Osteocyte (in vitro differentiated cells): ENCODE data around the gene MEF2A. TPM values are rescaled to one million over a fixed set of nuclear protein-coding genes. Genes with fewer than 3 reads are reported as not detected.

ENCODE experiments used
- DNase-seq: peaks from one replicate; pipeline ENCODE4 v3.0.0; 2021; ENCODE audit warnings: mixed read lengths; ENCODE audit not compliant: unreplicated experiment; ENCODE audit errors: extremely low spot score
- H3K27ac Mint-ChIP-seq: one replicate; pipeline ENCODE4 v1.8.0; 2021; ENCODE audit warnings: mild to moderate bottlenecking, mixed read lengths; ENCODE audit not compliant: unreplicated experiment
- H3K27me3 Mint-ChIP-seq: one replicate; pipeline ENCODE4 v1.8.0; 2021; ENCODE audit warnings: mixed read lengths; ENCODE audit not compliant: unreplicated experiment
- H3K36me3 Mint-ChIP-seq: one replicate; pipeline ENCODE4 v1.8.0; 2021; ENCODE audit warnings: mixed read lengths; ENCODE audit not compliant: unreplicated experiment
- H3K4me1 Mint-ChIP-seq: one replicate; pipeline ENCODE4 v1.8.0; 2021; ENCODE audit warnings: mixed read lengths; ENCODE audit not compliant: unreplicated experiment
- H3K4me3 Mint-ChIP-seq: one replicate; pipeline ENCODE4 v1.8.0; 2021; ENCODE audit warnings: mild to moderate bottlenecking, moderate library complexity, mixed read lengths; ENCODE audit not compliant: unreplicated experiment
- H3K9me3 Mint-ChIP-seq: one replicate; pipeline ENCODE4 v1.8.0; 2021; ENCODE audit warnings: mixed read lengths; ENCODE audit not compliant: unreplicated experiment
- CTCF ChIP-seq: fragments of 200-600 bp; sonication (generic); IDR thresholded peaks from 2 replicates; pipeline ENCODE4 v1.5.0; 2021; ENCODE audit warnings: antibody characterized with exemption, mild to moderate bottlenecking, moderate library complexity
- total RNA-seq: library from RNA; stranded (reverse); gene quantifications from 2 replicates; pipeline ENCODE4 v1.2.1, GENCODE V29; 2021

MEF2A gene
- total RNA-seq, 1 donor from 2014 or later = 97.8 TPM

- no peaks in the 10 kb centered on the region for H3K27me3 Mint-ChIP-seq
- peaks cover 11% of the 10 kb centered on the region for H3K4me1 Mint-ChIP-seq
- no peak overlapping the region for H3K4me3 Mint-ChIP-seq
- no peaks in the 10 kb centered on the region for H3K9me3 Mint-ChIP-seq
- H3K27ac Mint-ChIP-seq = no peak overlapping the region
- no peak for TF ChIP-seq CTCF
- peak; percentile 11 for DNase-seq
- H3K36me3 Mint-ChIP-seq = no peaks in the 10 kb centered on the region
Observed at GRCh38 chr15:99736702-99737101, 170.9 kb downstream of the MEF2A start.

- Mint-ChIP-seq H3K27me3 (no peaks in the 10 kb centered on the region), H3K9me3 (no peaks in the 10 kb centered on the region)
Observed at GRCh38 chr15:99738021-99738847, 172.4 kb downstream of the MEF2A start.

GRCh38 chr15:99741835-99742234 is 176.1 kb downstream of the MEF2A start:
- Mint-ChIP-seq H3K27me3 (no peaks in the 10 kb centered on the region), H3K9me3 (no peaks in the 10 kb centered on the region), H3K4me3 (no peak overlapping the region), H3K4me1 (no peaks in the 10 kb centered on the region), H3K27ac (no peak overlapping the region), H3K36me3 (no peaks in the 10 kb centered on the region)
- DNase-seq = peak; percentile 73
- TF ChIP-seq CTCF = no peak

More at GRCh38 chr15:99738021-99738847, 172.4 kb downstream of the MEF2A start:
- DNase-seq = peak; percentile 42
- no peak for TF ChIP-seq CTCF
- no peak overlapping the region for H3K4me3 Mint-ChIP-seq
- no peaks in the 10 kb centered on the region for H3K36me3 Mint-ChIP-seq
- no peak overlapping the region for H3K27ac Mint-ChIP-seq
- H3K4me1 Mint-ChIP-seq = peaks cover 4% of the 10 kb centered on the region

GRCh38 chr15:99744142-99744541 is 178.4 kb downstream of the MEF2A start:
- no peak for DNase-seq
- Mint-ChIP-seq H3K4me3 (no peak overlapping the region), H3K9me3 (no peaks in the 10 kb centered on the region), H3K4me1 (no peaks in the 10 kb centered on the region), H3K27ac (no peak overlapping the region), H3K27me3 (peaks cover 2% of the 10 kb centered on the region), H3K36me3 (no peaks in the 10 kb centered on the region)
- no peak for TF ChIP-seq CTCF

GRCh38 chr15:99745370-99746086 is 179.7 kb downstream of the MEF2A start:
- Mint-ChIP-seq H3K9me3 (no peaks in the 10 kb centered on the region), H3K36me3 (no peaks in the 10 kb centered on the region), H3K4me3 (no peak overlapping the region), H3K4me1 (no peaks in the 10 kb centered on the region), H3K27me3 (peaks cover 2% of the 10 kb centered on the region), H3K27ac (no peak overlapping the region)
- DNase-seq = no peak
- no peak for TF ChIP-seq CTCF
